Bronchial epithelial cell (primary cell): Measurements from ENCODE around the gene RUVBL1. TPM values are rescaled to one million over a fixed set of nuclear protein-coding genes. Genes with fewer than 3 reads are reported as not detected.
A peak's percentile ranks its signal among the peaks of the same experiment; 100 is the strongest.

Experiments
- DNase-seq: peaks from one replicate; pipeline ENCODE4 v3.0.0-alpha.2; 2010; ENCODE audit warnings: low read depth
- FAIRE-seq: peaks from 2 replicates; lab custom pipeline; 2011; peaks lifted over from hg19 to GRCh38; lab: Jason Lieb, UNC
- H3K27me3 ChIP-seq: 2 replicates; pipeline ENCODE4 v1.5.1; 2011; ENCODE audit warnings: low read length; ENCODE audit not compliant: control insufficient read depth, insufficient read depth
- H3K36me3 ChIP-seq: 2 replicates; pipeline ENCODE4 v1.5.1; 2011; ENCODE audit warnings: low read length; ENCODE audit not compliant: control insufficient read depth, insufficient read depth
- H3K4me3 ChIP-seq: 2 replicates; pipeline ENCODE4 v1.5.1; 2011; ENCODE audit warnings: mild to moderate bottlenecking, low read depth, low read length, control low read depth
- total RNA-seq: library from RNA; depleted of rRNA; stranded (reverse); fragments of >200 nt; gene quantifications from 2 replicates; pipeline ENCODE4 v1.2.1, GENCODE V29; 2014
- TF ChIP-seq, protein P1 (sequence below): IDR thresholded peaks from 2 replicates; pipeline ENCODE4 v1.5.1; 2011; ENCODE audit warnings: mild to moderate bottlenecking, moderate library complexity, low read length, control low read depth, inconsistent platforms; ENCODE audit not compliant: insufficient read depth, severe bottlenecking

Gene RUVBL1
- total RNA-seq, 1 donor from 2014 or later, result 60.8 TPM

DNA sequence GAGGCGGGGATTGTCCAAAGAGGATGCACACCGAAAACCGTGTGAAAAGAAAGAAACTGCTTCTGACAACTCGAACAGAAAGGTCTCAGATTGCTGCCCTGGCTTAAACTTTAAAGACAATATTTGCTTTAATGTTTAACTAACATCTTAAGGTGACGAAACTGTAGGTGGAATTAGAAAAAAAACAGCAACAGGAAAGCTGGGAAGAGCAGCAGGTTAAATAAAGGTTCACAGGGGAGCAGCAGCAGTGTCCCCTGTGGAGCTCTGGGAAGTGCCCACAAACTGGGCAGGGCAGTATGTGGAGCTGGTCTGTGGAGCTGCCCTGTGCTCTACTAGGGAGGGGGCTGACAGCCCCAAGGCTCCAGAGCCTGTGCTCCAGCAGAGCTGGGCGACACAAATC lies 25.4 kb downstream of the RUVBL1 start:
- Histone ChIP-seq H3K36me3 (peaks cover 26% of the 10 kb centered on the region), H3K4me3 (no peak overlapping the region), H3K27me3 (no peaks in the 10 kb centered on the region)
- FAIRE-seq, result no peak
- DNase-seq, result no peak
- TF ChIP-seq, protein P1, sequence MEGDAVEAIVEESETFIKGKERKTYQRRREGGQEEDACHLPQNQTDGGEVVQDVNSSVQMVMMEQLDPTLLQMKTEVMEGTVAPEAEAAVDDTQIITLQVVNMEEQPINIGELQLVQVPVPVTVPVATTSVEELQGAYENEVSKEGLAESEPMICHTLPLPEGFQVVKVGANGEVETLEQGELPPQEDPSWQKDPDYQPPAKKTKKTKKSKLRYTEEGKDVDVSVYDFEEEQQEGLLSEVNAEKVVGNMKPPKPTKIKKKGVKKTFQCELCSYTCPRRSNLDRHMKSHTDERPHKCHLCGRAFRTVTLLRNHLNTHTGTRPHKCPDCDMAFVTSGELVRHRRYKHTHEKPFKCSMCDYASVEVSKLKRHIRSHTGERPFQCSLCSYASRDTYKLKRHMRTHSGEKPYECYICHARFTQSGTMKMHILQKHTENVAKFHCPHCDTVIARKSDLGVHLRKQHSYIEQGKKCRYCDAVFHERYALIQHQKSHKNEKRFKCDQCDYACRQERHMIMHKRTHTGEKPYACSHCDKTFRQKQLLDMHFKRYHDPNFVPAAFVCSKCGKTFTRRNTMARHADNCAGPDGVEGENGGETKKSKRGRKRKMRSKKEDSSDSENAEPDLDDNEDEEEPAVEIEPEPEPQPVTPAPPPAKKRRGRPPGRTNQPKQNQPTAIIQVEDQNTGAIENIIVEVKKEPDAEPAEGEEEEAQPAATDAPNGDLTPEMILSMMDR, result no peak

DNA sequence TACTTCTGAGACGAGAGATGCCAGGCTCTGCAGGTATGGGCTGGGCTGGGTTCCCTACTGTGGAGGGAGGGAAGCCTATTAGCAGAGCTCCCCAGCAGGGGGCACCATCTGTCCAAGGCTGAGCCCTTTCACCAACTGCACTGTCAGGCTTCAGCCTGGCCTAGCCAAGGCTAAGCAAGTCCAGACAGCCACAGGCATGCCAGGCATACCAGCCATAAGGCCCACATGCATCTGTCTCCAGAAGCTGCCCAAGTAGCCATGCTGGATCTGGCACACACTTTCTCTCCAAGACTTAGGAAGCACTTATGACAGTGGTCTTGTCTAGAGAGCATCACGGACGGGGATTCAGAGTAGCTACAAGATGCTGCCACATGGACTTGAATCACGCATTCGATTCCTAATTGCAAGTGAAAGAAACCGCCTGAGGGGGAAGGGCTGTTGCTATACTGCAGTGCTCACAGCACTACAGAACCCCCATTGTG lies 28.3 kb downstream of the RUVBL1 start:
- TF ChIP-seq, protein P1, result peak; percentile 96
- FAIRE-seq (peak; percentile 99), DNase-seq (peak; percentile 94)
- Histone ChIP-seq H3K4me3 (no peak overlapping the region), H3K36me3 (peaks cover 17% of the 10 kb centered on the region), H3K27me3 (no peaks in the 10 kb centered on the region)

DNA sequence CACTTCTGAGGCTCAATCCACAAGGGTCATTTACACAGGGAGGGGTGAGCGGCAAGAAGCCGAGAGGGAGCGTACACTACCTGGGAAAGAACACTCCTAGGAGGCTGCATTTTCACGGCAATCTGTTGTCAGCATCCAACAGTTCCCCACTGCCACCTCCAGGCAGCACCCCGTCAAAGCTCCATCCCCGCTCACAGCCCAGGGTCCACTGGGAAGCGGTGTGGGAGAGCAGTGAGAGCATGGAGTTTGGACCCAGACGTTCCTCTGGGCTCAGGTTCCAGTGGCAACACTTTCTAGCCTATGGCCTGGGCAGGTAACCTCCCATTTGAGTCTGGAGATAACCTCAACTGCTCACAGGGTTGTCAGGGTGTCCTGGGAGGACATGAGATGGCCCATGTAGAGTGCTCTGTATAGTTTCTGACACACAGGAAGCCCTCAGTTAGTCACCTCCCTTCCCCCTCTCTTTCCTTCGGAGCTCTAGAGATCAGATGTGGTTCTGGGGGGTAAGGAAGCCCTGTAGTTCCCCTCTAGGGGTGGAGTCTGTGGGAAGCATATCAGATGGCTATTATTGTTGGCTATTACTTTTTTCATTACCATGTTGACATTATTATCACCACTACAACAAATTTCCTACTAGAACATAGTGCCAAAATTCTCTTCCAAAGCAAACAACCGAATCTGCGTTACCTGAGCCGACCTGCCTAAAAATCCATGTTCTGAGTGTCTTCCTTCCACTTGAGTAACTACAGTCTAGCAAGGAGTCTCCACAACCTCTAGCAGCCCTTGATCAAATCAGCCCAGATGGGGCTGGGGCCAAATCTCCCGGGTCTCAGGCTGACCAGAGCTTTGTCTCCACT lies 29.1 kb downstream of the RUVBL1 start:
- TF ChIP-seq, protein P1, result no peak
- DNase-seq (peak; percentile 63), FAIRE-seq (no peak)
- peaks cover 16% of the 10 kb centered on the region for H3K36me3 ChIP-seq
- no peaks in the 10 kb centered on the region for H3K27me3 ChIP-seq
- no peak overlapping the region for H3K4me3 ChIP-seq

DNA sequence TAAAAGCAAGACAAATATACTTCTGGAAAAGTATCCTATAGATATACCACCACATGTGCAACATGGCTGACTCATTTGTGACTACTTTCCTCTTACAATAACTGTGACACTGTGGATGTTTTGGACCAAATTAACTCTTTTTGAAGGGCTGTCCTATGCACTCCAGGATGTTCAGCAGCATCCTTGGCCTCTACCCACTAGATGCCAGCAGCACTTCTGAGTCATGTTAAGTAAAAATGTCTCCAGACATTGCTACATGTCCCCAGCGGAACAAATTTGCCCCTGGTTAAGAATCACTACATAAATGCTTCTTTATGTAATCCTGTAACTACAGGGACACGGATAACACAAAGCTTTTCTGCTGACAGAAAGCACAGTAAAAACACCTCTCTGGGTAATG lies 32.0 kb downstream of the RUVBL1 start:
- TF ChIP-seq, protein P1, result no peak
- no peaks in the 10 kb centered on the region for H3K27me3 ChIP-seq
- no peak overlapping the region for H3K4me3 ChIP-seq
- DNase-seq (no peak), FAIRE-seq (no peak)
- peaks cover 15% of the 10 kb centered on the region for H3K36me3 ChIP-seq

DNA sequence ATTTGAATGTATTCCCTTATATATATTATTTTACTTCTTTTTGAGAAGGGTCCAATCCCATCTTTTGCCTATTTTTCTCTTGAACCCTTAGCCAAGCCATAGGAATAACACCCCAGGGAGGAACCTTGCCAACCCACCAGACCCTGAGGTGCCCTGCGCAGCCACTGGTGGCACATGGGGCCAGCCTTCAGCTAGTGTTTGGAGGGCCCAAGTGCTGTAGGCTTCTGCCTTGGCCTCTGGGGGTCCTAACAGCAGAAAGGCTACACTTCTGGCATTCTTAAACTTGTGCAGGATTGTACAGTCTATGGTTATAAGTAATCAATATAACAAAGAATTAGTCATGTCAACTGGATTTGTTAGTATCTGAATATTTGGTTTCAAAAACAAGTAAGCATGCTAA lies 34.5 kb downstream of the RUVBL1 start:
- TF ChIP-seq, protein P1, result no peak
- FAIRE-seq, result no peak
- peaks cover 21% of the 10 kb centered on the region for H3K36me3 ChIP-seq

More for the DNA sequence above, 34.5 kb downstream of the RUVBL1 start:
- DNase-seq, result no peak
- Histone ChIP-seq H3K4me3 (no peak overlapping the region), H3K27me3 (no peaks in the 10 kb centered on the region)
